ENCODE data around the gene SLC6A18. TPM values are rescaled to one million over a fixed set of nuclear protein-coding genes. Genes with fewer than 3 reads are reported as not detected.

The SLC6A18 gene
- total and polyA plus RNA-seq, 2 donors (not counting 1 experiment from before 2014, with no cell fraction given), result not detected

DNA sequence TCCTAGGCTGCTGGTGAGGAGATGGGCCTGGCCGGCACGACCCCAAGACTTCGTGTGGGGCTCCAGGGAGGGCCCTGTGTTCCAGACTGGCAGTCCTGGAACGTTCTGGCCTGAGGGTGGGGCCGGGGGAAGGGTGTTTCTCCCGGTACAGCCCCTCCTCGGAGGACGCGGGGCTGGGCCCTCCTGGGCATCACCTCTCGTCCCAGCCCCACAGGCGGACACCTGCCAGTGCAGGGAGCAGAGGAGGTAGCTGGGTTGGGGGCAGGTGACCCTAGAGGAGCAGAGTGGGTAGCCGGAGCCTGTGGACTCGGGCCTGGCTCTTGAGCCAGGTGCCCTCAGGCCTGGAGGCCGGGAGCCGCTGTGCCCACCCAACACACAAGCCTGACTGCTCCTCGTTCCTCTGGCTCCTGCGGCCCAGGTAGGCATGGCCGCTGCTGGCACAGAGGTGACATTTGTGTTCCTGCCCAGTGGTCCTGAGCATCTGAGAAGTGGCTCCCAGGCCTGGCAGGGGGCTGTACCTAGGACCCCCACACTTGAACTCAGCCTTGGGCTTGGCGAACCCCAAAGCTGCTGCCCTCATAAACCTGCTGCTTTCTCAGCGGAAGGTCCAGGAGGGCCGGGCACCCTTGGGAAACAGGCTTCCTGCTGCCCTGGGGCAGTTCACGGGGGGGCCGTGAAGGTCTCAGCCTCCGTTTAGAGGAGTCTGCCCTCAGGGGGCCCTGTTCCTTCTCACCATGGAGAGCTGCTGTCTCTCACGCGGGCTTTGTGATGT is 23.0 kb upstream of the SLC6A18 start:
- H3K36me3 ChIP-seq (ENCODE audit: control insufficient read depth, insufficient read depth, low read length), result no peaks in the 10 kb centered on the region
- no peak overlapping the region for H3K27ac ChIP-seq (ENCODE audit: insufficient read depth, low read length)
- DNase-seq (ENCODE audit: low read depth in 2 of 2), result no peak
- H3K27me3 ChIP-seq (ENCODE audit: control insufficient read depth, insufficient read depth, low read length), result no peaks in the 10 kb centered on the region
- no peak overlapping the region for H3K9ac ChIP-seq (ENCODE audit: insufficient read depth, low read length)
- TF ChIP-seq EZH2 (IDR thresholded peaks at IDR 0.05; ENCODE audit: low read length, missing control alignments), result no peak
- TF ChIP-seq, protein P1, sequence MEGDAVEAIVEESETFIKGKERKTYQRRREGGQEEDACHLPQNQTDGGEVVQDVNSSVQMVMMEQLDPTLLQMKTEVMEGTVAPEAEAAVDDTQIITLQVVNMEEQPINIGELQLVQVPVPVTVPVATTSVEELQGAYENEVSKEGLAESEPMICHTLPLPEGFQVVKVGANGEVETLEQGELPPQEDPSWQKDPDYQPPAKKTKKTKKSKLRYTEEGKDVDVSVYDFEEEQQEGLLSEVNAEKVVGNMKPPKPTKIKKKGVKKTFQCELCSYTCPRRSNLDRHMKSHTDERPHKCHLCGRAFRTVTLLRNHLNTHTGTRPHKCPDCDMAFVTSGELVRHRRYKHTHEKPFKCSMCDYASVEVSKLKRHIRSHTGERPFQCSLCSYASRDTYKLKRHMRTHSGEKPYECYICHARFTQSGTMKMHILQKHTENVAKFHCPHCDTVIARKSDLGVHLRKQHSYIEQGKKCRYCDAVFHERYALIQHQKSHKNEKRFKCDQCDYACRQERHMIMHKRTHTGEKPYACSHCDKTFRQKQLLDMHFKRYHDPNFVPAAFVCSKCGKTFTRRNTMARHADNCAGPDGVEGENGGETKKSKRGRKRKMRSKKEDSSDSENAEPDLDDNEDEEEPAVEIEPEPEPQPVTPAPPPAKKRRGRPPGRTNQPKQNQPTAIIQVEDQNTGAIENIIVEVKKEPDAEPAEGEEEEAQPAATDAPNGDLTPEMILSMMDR (conservative IDR thresholded peaks at IDR 0.05 in 1 of 2, IDR thresholded peaks at IDR 0.05 in 1 of 2; ENCODE audit: low read depth in 1 of 2, low read length in 2 of 2), result no peak
- H3K4me3 ChIP-seq (replicated peaks in 1 of 4; ENCODE audit: control extremely low read depth in 1 of 4, insufficient read depth in 1 of 4, low read depth in 3 of 4, low read length in 4 of 4), result no peak overlapping the region
- no peak overlapping the region for H3K4me2 ChIP-seq (ENCODE audit: extremely low read depth, insufficient read depth, low read length)
- no peak overlapping the region for H2AFZ ChIP-seq (ENCODE audit: low read length)
- no peaks in the 10 kb centered on the region for H3K79me2 ChIP-seq (ENCODE audit: control insufficient read depth, insufficient read depth, low read length)
- no peaks in the 10 kb centered on the region for H4K20me1 ChIP-seq (ENCODE audit: control insufficient read depth, extremely low read depth, insufficient read depth, low read length)
- H3K4me1 ChIP-seq (ENCODE audit: control insufficient read depth, extremely low read depth, insufficient read depth, low read length), result no peaks in the 10 kb centered on the region
- no peaks in the 10 kb centered on the region for H3K9me3 ChIP-seq (ENCODE audit: control insufficient read depth, insufficient read depth, low read depth, low read length)

DNA sequence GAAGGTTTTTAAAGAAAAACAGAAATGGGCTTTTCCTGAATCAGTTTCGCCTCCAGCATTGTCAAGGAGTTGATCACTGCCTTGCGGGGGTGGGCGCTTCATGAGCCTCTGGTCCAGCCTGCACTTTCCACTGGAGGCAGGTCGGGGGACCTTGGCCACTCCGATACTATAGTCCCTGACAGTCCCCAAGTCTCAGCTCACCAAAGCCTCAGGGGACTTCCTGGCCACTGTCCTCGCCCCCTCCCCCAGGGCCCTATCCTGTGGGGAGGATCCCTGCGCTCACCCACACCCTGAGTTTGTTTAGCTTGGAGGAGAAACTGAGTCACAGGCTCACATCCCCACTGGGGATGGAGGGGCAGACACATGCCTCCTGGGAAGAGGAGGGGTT is 22.4 kb upstream of the SLC6A18 start:
- no peaks in the 10 kb centered on the region for H3K4me1 ChIP-seq (ENCODE audit: control insufficient read depth, extremely low read depth, insufficient read depth, low read length)
- H3K9ac ChIP-seq (ENCODE audit: insufficient read depth, low read length), result no peak overlapping the region
- no peak overlapping the region for H3K27ac ChIP-seq (ENCODE audit: insufficient read depth, low read length)
- no peaks in the 10 kb centered on the region for H3K36me3 ChIP-seq (ENCODE audit: control insufficient read depth, insufficient read depth, low read length)
- H3K4me2 ChIP-seq (ENCODE audit: extremely low read depth, insufficient read depth, low read length), result no peak overlapping the region
- H3K4me3 ChIP-seq (replicated peaks in 1 of 4; ENCODE audit: control extremely low read depth in 1 of 4, insufficient read depth in 1 of 4, low read depth in 3 of 4, low read length in 4 of 4), result no peak overlapping the region
- no peak overlapping the region for H2AFZ ChIP-seq (ENCODE audit: low read length)
- H3K27me3 ChIP-seq (ENCODE audit: control insufficient read depth, insufficient read depth, low read length), result no peaks in the 10 kb centered on the region
- no peak for DNase-seq (ENCODE audit: low read depth in 2 of 2)
- no peaks in the 10 kb centered on the region for H3K79me2 ChIP-seq (ENCODE audit: control insufficient read depth, insufficient read depth, low read length)
- no peaks in the 10 kb centered on the region for H4K20me1 ChIP-seq (ENCODE audit: control insufficient read depth, extremely low read depth, insufficient read depth, low read length)
- no peaks in the 10 kb centered on the region for H3K9me3 ChIP-seq (ENCODE audit: control insufficient read depth, insufficient read depth, low read depth, low read length)
- TF ChIP-seq EZH2 (IDR thresholded peaks at IDR 0.05; ENCODE audit: low read length, missing control alignments), result no peak
- TF ChIP-seq, protein P1 (conservative IDR thresholded peaks at IDR 0.05 in 1 of 2, IDR thresholded peaks at IDR 0.05 in 1 of 2; ENCODE audit: low read depth in 1 of 2, low read length in 2 of 2), result no peak

DNA sequence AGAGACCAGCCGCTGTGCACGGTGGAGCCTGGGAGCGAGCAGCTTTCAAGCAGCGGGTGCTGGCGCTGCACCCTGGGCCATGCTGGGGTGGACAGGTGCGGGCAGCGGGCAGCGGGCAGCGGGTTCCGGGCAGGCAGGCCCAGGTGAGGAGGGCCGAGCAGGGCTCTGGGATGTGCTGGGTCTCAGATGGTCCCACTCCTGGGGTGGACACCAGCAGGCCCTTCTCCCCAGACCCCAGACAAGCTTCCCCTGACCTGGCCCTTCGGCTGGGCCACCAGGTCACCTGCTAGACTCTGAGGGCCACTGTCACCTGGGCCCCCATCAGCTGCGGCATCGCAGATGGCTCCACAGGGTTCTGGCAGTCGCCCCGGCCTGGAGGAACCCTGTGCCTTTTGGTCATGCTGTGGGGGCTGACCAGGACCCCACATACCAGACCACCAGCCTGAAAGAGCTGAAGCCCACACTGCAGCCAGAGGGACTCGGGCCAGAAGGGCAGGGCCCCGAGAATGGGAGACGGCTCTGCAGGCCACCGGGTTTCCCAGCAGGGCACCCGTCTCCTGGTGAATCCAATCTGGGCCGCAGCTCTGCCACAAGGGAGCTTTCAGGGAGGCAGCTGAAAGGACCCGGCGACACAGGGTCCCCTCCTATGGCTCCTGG is 21.7 kb upstream of the SLC6A18 start:
- Histone ChIP-seq H3K27ac (ENCODE audit: insufficient read depth, low read length) (no peak overlapping the region), H3K4me1 (ENCODE audit: control insufficient read depth, extremely low read depth, insufficient read depth, low read length) (no peaks in the 10 kb centered on the region)

More for the DNA sequence above, 21.7 kb upstream of the SLC6A18 start:
- H3K27me3 ChIP-seq (ENCODE audit: control insufficient read depth, insufficient read depth, low read length), result no peaks in the 10 kb centered on the region
- H3K9ac ChIP-seq (ENCODE audit: insufficient read depth, low read length), result no peak overlapping the region
- H3K9me3 ChIP-seq (ENCODE audit: control insufficient read depth, insufficient read depth, low read depth, low read length), result no peaks in the 10 kb centered on the region
- DNase-seq (ENCODE audit: low read depth in 2 of 2), result no peak
- no peaks in the 10 kb centered on the region for H3K36me3 ChIP-seq (ENCODE audit: control insufficient read depth, insufficient read depth, low read length)
- H3K4me2 ChIP-seq (ENCODE audit: extremely low read depth, insufficient read depth, low read length), result no peak overlapping the region
- no peak overlapping the region for H2AFZ ChIP-seq (ENCODE audit: low read length)
- H4K20me1 ChIP-seq (ENCODE audit: control insufficient read depth, extremely low read depth, insufficient read depth, low read length), result no peaks in the 10 kb centered on the region
- TF ChIP-seq, protein P1 (conservative IDR thresholded peaks at IDR 0.05 in 1 of 2, IDR thresholded peaks at IDR 0.05 in 1 of 2; ENCODE audit: low read depth in 1 of 2, low read length in 2 of 2), result no peak
- no peak for TF ChIP-seq EZH2 (IDR thresholded peaks at IDR 0.05; ENCODE audit: low read length, missing control alignments)
- no peak overlapping the region for H3K4me3 ChIP-seq (replicated peaks in 1 of 4; ENCODE audit: control extremely low read depth in 1 of 4, insufficient read depth in 1 of 4, low read depth in 3 of 4, low read length in 4 of 4)
- H3K79me2 ChIP-seq (ENCODE audit: control insufficient read depth, insufficient read depth, low read length), result no peaks in the 10 kb centered on the region

All from fibroblast of lung (primary cell).